D721Med (cell line): ENCODE data around the gene KIAA1549.
"Not testable (repeated sequence)": the region's sequence is repeated elsewhere in the genome, so short reads cannot be mapped to it uniquely, and the experiment has no call there.

Experiments used
- DNase-seq: peaks from one replicate; pipeline ENCODE4 v3.0.0; 2011; ENCODE audit warnings: low spot score; ENCODE audit not compliant: insufficient read length
- FAIRE-seq: peaks from 2 replicates; lab custom pipeline; 2011; peaks lifted over from hg19 to GRCh38; lab: Jason Lieb, UNC
- CTCF ChIP-seq: IDR thresholded peaks from 2 replicates; pipeline ENCODE4 v1.5.1; 2012; ENCODE audit warnings: mild to moderate bottlenecking, control low read depth; ENCODE audit not compliant: insufficient read depth; ENCODE audit errors: missing control alignments

KIAA1549 gene

GRCh38 chr7:138799336-138800000, 181.7 kb downstream of the KIAA1549 start:
- FAIRE-seq (no peak), DNase-seq (no peak)
- no peak for TF ChIP-seq CTCF

DNA sequence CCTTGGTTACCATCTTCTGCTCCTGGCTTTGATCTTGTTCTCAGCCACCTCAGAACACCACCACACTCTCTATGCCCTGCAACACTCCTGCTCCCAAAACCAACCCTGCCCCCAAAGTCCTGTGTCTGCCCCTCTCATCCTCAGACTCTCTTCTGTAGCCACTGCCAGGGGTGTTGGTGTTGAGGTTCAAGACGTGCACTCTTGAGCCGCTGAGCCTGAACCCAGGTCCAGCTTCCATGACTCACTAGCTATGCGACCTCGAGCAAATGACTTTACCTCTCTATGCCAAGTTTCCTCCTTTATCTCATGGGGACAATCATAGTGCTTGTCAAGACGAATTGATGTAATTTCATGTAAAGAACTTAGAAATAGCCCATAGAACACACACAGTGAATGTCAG, 182.4 kb downstream of the KIAA1549 start:
- DNase-seq: no peak
- TF ChIP-seq CTCF: no peak
- FAIRE-seq: no peak

DNA sequence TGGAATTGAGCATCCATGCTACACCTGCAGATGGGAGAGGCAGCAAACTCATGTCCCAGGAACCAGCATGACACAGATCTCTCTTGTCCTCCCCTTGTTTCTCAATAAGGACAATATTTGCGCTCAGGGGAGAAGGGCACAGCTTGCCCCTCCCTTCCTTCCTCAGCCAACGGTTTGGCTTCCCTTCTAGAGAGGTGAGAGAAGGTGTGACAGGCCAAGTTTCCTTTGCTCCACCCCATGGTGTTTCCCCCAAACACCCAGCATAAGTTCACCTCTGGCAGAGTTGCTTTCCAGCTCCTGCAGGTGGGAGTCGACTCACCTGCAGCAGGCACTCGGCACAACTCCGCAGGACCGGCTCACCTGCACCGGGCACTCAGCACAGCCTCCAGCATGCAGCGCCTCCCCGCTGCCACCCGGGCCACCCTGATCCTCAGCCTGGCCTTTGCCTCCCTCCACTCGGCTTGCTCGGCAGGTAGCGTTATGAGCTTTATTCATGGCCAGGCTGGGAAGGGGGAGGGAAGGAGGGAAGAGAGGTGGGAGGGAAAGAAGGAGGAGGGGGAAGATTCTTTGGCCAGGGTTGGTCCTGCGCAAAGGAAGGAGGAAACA, 183.4 kb downstream of the KIAA1549 start, which contains the start of the genes ATP6V0A4 and TMEM213:
ATP6V0A4 (minus strand) TSS at position 482 of the 606 bp plus-strand sequence. CDS start 26,949 bp downstream, outside the sequence.
TMEM213 (plus strand) TSS at position 280 of the 606 bp plus-strand sequence; CDS start at position 391, 111 bp downstream.
- FAIRE-seq: no peak
- no peak for DNase-seq
- TF ChIP-seq CTCF: no peak

DNA sequence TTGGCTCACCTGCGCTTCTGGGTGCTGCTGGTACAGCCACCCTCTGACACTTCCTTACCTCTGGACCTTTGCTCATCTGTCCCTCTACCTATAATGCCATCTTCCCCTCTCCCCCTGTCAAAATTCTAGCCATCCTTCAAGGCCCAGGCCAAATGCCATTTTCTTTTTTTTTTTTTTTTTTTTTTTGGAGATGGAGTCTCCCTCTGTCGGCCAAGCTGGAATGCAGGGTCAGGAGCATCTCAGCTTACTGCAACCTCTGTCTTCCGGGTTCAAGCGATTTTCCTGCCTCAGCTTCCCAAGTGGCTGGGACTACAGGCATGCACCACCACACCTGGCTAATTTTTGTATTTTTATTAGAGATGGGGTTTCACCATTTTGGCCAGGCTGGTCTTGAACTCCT, 184.1 kb downstream of the KIAA1549 start:
- FAIRE-seq: not testable (repeated sequence)

GRCh38 chr7:138796038-138796615, 185.1 kb downstream of the KIAA1549 start:
- DNase-seq (no peak), FAIRE-seq (no peak)

More for the DNA sequence above, 184.1 kb downstream of the KIAA1549 start:
- not testable (repeated sequence) for DNase-seq

DNA sequence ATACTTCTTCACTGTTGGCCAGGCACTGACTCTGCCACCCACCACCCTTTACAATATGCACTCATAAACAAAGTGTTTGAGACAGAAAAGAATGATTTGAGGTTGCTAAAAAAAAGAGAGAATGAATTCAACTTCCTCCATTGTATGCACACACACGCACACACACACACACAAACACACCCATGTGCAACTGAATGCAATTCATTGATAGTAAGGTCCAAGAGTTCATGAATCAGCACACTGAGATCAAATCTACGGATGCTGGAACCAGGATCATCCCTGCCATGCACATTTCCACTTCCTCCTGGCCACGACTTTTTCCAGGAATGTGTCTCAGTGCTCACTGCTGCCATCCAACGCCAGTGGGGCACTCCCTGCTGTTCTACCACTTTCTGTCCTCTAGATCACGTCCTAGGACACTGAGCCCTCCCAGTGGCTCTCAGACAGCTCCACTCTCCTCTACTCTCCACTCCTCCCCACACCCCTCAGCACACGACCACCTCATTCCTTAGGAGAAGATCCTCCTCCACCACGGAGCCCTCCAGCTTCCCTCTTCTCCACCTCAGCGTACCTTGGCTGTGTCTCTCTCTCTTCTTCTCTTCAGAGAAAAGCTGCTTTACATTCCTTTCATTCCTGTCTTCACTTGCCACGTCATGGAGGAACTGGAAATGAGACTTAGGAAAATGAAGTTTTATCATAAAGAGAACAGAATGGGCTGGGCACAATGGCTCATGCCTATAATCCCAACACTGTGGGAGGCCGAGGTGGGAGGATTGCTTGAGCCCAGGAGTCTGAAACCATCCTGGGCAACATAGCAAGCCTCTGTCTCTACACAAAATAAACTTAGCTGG, 195.4 kb downstream of the KIAA1549 start:
- DNase-seq (no peak), FAIRE-seq (no peak)
- TF ChIP-seq CTCF: peak; percentile 2

More at GRCh38 chr7:138796038-138796615, 185.1 kb downstream of the KIAA1549 start:
- TF ChIP-seq CTCF: no peak

DNA sequence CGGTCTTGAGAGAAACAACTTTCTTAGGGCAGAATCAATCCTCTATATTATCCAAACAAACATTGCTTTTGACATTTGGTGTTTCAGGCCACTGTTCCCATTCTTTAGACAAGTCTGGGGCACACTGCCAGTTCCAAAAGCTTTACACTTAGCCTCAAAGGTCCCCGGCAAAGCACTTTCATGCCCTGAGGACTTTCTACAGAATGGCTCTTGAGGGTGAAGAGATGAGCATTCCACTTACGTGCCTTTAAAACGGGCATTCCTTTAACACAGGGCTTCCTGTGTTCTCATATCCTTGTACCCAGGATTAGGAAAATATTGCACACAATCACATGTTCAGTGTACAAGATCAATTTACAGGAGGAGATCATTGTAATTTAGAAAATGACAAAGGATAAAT, 196.5 kb downstream of the KIAA1549 start:
- DNase-seq (no peak), FAIRE-seq (no peak)
- no peak for TF ChIP-seq CTCF
